Parathyroid adenoma (tissue), 2 donors: ENCODE results near the gene MAN1A2.

Source experiments
- H2AFZ ChIP-seq: fragments of 300-600 bp; sonication (generic); one replicate; pipeline ENCODE4 v1.7.0; 2017; ENCODE audit warnings: antibody characterized with exemption, mild to moderate bottlenecking
- H3K27ac ChIP-seq: fragments of 300-600 bp; sonication (generic); one replicate; pipeline ENCODE4 v1.7.0; 2017
- H3K27me3 ChIP-seq: fragments of 300-600 bp; sonication (generic); one replicate; pipeline ENCODE4 v1.7.0; 2017; ENCODE audit warnings: low read length; ENCODE audit not compliant: control insufficient read depth, insufficient read depth
- H3K36me3 ChIP-seq: fragments of 300-600 bp; sonication (generic); one replicate; pipeline ENCODE4 v1.7.0; 2017; ENCODE audit warnings: low read length; ENCODE audit not compliant: control insufficient read depth, insufficient read depth
- H3K4me1 ChIP-seq: fragments of 300-600 bp; sonication (generic); one replicate; pipeline ENCODE4 v1.7.0; 2017; ENCODE audit warnings: control low read depth
- H3K4me2 ChIP-seq: fragments of 300-600 bp; sonication (generic); one replicate; pipeline ENCODE4 v1.7.0; 2017; ENCODE audit warnings: low read length
- H3K4me3 ChIP-seq: fragments of 300-600 bp; sonication (generic); one replicate; pipeline ENCODE4 v1.7.0; 2017; ENCODE audit warnings: low read depth, low read length
- H3K79me2 ChIP-seq: fragments of 300-600 bp; sonication (generic); one replicate; pipeline ENCODE4 v1.7.0; 2017; ENCODE audit warnings: control low read depth
- H3K9ac ChIP-seq: fragments of 300-600 bp; sonication (generic); one replicate; pipeline ENCODE4 v1.7.0; 2017; ENCODE audit warnings: mild to moderate bottlenecking
- H3K9me3 ChIP-seq: fragments of 300-600 bp; sonication (generic); one replicate; pipeline ENCODE4 v1.7.0; 2017; ENCODE audit warnings: low read length; ENCODE audit not compliant: control insufficient read depth
- TF ChIP-seq, protein P1 (sequence below): fragments of 300-600 bp; sonication (generic); IDR thresholded peaks from one replicate; pipeline ENCODE4 v1.7.0; 2017; ENCODE audit warnings: antibody characterized with exemption, mild to moderate bottlenecking
- donor health status: primary hyperparathyroidism.

The MAN1A2 gene

DNA sequence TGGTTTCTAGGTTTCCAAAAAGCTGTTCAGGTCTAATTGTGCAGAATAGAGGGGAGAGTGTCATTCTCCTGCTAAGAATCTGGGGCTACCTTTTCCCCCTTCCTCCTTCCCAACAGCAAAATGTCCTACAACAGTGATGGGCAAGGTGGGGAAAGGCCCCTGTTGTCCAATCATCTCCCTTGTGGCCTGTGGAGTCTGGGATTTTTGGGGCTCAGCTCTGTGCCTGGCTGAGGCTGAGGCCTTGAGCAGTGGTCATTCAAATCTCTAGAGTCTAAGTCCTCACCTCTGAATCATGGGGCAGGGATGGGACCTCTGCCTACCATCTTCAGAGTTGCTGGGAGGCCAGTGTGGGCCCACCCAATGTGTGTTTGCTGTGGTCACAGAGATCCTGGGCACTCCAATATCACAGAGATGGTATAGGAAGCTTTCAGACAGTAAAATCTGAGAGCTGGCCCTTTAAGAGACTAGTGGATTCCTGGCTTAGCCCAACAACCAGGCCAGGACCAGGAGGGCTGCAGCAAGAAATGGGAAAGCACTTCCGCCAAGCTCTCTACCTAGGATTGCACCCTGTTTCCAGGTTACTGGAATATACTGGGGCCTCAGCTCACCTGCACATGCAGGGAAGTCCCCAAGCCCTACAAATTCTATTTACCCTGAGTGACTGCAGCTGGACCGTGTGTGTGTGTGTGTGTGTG lies 210.1 kb downstream of the MAN1A2 start:
- TF ChIP-seq, protein P1, sequence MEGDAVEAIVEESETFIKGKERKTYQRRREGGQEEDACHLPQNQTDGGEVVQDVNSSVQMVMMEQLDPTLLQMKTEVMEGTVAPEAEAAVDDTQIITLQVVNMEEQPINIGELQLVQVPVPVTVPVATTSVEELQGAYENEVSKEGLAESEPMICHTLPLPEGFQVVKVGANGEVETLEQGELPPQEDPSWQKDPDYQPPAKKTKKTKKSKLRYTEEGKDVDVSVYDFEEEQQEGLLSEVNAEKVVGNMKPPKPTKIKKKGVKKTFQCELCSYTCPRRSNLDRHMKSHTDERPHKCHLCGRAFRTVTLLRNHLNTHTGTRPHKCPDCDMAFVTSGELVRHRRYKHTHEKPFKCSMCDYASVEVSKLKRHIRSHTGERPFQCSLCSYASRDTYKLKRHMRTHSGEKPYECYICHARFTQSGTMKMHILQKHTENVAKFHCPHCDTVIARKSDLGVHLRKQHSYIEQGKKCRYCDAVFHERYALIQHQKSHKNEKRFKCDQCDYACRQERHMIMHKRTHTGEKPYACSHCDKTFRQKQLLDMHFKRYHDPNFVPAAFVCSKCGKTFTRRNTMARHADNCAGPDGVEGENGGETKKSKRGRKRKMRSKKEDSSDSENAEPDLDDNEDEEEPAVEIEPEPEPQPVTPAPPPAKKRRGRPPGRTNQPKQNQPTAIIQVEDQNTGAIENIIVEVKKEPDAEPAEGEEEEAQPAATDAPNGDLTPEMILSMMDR = no peak
- H3K9ac ChIP-seq = no peak overlapping the region
- H3K27ac ChIP-seq = no peak overlapping the region
- no peaks in the 10 kb centered on the region for H3K27me3 ChIP-seq
- H3K4me1 ChIP-seq = no peaks in the 10 kb centered on the region
- no peaks in the 10 kb centered on the region for H3K9me3 ChIP-seq
- H3K4me2 ChIP-seq = no peak overlapping the region
- no peaks in the 10 kb centered on the region for H3K36me3 ChIP-seq
- no peak overlapping the region for H3K4me3 ChIP-seq
- H3K79me2 ChIP-seq = no peaks in the 10 kb centered on the region
- no peak overlapping the region for H2AFZ ChIP-seq

DNA sequence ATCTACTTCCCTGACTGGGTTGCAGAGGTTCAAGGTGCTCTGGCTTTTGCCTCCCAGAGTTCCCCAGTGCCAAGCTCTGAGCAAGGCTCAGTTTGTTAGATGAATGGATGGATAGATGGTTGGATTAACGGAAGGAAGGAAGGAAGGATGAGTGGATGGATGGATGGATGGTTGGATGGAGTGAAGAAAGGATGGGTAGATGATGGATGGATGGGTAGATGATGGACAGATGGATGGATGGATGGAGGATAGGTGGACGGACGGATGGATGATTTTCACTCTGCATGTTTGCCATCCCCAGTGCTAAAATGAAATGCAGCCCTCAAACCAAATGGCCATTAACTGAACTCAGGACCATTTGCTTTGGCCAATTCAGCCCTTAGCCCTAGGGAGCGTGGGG lies 211.2 kb downstream of the MAN1A2 start:
- TF ChIP-seq, protein P1 = no peak
- H3K4me3 ChIP-seq = no peak overlapping the region

More for the DNA sequence above, 211.2 kb downstream of the MAN1A2 start:
- Histone ChIP-seq H3K4me2 (no peak overlapping the region), H3K27me3 (no peaks in the 10 kb centered on the region), H3K79me2 (no peaks in the 10 kb centered on the region), H3K27ac (no peak overlapping the region), H3K36me3 (no peaks in the 10 kb centered on the region), H3K9ac (no peak overlapping the region), H3K4me1 (no peaks in the 10 kb centered on the region), H3K9me3 (no peaks in the 10 kb centered on the region), H2AFZ (no peak overlapping the region)
